NCI-H748 treated with DMSO at 0.1 percent for 48 hours (cell line): Measurements from ENCODE around the gene BRSK2.
A peak's percentile ranks its signal among the peaks of the same experiment; 100 is the strongest.

Source experiments
- DNase-seq: peaks from one replicate; lab custom pipeline; 2025; lab: John Stamatoyannopoulos, UW

Gene BRSK2

DNA sequence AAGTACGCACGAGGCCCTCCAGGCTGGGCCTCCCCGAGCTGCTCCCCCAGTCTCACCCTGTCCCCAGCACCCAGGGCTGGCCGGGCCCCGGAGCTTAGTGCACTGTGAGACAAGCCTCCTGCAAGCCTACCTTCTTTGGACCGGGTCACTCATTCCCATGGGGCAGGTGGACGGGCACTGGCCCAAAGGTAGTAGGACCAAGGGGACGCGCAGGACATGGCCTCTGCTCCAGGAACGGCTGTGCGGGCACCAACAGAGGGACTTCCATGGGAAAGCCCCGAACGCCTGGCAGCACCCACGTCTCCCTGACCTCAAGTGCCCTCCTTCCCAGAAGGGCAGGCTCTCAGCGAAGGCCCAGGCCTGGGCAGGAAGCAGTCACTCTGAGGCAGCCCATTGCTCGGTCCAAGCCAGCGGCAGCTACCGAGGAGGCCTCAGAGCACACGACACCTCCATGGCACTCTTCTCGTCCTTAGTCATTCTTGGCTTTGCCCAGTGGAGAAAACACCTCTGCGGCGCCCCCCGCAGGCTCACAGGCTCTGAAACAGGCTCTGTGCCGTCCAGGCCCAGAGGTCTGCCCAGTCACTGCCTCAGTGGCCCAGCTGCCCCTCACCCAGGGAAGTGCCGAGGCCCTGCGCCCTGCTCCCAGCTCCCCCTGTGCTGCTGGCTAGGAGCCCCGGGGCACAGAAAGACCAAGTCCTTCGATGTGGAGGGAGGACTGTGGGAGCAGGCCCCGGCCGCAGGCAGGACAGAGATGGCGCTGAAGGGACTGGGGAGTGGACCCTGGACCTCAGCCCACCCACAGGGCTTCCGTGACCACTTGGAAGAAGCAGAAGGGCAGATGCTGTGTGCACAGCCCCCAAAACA is 93.1 kb downstream of the BRSK2 start:
- no peak for DNase-seq

DNA sequence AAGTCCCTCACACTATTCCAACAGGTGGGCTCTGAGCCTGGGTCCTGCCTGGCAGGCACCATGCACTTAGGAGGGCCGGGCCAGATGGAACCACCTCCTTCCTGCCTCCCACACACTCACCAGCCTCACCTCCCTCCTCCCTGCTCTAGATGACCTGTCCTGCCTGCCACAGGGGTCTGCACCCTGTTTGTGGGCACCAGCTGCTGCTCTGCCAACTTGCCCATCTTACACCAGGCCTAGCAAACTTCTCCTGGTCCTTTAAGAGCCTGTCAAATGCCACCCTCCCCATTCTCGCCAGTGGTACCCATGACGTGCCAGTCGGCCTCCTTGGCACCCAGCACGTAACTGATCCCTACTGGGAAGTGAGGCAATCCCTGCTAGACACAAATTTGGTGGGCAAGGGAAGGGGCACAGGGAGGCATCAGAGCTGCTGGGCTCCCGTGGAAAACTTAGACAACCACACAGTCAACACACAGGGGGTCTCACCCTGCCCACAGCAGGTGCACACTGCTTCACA is 93.8 kb downstream of the BRSK2 start:
- DNase-seq: no peak

DNA sequence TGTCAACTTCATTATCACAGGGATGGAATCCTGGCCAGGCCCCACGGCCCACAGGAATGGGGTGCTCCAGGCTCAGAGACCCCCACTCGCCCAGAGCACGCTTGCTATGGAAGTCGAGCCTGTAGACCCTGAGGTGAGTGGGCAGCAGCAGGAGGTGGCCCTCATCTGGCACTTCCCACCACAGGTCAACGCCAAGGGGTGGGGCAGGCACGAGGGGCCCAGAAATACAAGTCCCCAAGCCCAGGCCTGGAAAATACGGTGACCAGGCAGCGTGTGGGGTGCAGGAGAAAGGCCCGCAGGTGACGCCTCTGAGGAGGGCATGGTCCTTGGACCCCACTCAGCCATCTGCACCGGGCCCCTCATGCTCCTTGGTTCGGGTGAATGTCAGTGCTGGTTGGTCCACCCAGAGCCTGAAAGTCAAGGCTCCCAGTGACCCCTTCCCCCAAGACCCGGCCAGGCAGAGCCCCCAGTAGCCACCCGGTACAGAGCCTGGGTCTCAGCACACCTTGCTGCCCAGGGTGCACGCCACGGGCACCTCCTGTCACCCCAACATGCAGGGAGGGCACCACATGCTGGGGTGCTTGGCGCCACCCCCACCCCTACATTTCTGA is 94.4 kb downstream of the BRSK2 start:
- DNase-seq: no peak

DNA sequence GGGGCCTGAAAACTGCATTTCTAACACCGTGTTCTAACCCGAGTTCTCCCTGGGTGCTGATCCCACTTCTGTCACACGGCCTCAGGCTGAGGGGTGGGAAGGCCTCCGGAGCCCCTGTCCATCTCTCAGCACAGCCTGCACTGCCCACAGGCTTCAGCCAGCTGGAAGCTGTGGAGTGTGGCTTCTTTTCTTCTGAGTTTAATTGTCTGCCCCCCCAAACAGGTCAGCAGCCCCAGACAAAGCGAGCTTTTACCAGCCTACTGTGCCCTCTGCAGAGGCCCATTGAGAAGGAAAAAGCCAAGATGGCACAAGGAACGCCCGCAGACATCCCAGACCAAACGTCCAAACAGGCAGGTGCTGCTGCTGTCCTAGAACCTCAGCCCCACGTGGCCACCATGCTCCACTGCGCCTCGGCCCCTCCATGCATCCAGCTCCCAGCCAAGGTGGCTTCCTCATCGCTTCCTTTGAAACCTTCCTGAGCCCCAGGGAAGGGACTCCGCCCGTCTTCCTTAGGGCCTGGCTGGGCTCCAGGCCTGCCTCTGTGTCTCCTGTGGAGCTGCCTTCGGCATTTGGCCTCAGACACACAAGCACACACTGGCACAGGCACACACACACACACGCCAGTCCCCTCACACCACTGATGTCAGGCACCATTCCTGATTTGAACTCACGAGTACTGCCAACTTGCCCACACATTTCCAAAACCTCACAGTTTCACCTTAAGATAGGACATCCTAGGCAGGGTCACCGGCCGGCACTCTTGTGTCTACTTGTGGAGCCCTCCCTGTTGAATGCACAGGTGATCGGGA is 95.2 kb downstream of the BRSK2 start:
- no peak for DNase-seq

DNA sequence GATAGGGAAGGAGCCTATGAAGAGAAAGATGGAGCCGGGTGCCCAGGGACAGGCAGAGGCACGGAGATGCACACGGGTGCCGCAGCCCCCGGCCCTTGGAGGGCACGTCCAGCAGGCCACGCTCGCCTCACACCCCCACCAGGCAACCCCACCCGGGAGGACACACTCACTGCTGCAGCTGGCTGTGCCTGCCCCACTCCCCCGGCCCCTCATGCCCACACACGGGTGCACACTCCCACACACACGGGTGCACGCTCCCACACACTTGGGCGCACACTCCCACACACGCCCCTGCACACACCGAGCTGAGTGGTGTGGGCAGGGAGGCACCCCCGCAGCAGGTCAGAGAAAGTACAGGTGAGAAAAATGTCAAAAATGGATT is 95.8 kb downstream of the BRSK2 start:
- no peak for DNase-seq

DNA sequence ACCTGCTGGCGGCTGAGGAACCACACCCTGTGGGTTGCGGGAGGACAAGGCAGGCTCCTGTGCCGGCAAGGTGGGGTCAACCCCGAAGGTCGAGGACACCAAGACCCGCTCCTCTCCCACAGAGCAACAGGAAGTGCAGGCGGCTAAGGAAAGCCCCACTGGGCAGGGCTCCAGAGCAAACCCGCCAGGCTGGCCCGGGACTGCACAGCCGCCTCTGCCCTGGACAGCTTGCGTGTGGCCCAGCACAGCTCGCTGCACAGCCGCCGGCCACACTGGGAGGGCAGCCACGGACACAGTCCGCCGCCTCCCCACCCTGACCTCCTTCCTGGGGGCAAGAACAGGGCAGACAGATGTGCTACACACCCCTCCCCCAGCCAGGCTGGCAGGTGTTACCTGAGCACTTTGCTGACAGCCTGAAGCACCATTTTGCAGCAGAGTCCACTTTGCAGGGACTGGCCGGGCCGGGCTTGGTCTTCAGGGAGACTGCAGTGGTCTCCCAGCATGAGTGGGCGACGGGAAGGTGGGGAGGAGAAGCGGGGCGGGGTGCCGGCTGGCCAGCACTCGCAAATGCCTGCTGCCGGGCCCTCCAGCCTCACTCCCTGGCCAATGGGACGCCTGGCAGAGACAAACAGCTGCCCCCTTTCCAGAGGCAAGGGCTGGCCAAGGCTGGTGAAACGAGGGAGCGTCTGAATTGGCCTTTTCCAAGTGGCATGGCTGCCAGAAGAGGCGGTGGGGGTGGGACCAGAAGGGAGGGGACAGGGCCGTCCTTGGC is 96.5 kb downstream of the BRSK2 start, which contains the start of gene MOB2:
Gene MOB2, minus strand, starts transcription at position 726 of the 772 bp plus-strand sequence. Its CDS starts 223 bp downstream, at position 503.
- DNase-seq: no peak

DNA sequence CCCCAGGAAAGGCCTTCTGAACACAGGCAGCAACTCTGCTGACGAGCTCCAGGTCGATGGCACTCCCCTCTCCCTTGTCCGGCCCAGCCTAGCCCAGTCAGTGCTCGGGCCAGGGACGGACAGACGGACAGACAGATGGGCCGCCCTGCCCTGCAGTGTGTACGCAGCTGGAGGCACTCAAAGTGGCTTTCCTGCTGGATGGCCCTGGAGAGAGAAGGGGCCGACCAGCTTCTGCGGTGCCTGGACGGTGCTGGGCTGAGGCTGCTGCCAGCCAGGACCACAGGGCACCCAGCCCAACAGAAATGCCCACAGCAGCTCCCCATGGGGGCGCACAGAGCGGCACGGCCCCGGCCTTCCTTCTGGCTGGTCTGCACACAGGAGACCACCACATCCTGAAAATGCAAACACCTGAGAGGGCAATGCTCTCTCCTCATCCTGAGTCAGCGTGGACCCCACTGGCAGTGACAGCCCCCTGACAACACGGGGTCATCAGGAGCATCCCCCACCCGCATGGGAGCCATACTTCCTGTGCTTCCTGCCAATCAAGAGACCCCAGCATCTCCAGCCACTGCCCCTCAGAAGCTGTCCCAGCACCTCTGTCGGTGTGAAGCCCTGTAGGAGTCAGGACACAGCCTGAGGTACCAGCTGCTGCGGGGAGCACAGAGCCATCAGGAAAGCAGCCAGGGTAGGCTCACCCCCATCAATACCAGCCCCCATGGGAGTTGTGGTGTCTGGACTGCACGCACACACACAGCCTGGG is 97.5 kb downstream of the BRSK2 start:
- DNase-seq: no peak

DNA sequence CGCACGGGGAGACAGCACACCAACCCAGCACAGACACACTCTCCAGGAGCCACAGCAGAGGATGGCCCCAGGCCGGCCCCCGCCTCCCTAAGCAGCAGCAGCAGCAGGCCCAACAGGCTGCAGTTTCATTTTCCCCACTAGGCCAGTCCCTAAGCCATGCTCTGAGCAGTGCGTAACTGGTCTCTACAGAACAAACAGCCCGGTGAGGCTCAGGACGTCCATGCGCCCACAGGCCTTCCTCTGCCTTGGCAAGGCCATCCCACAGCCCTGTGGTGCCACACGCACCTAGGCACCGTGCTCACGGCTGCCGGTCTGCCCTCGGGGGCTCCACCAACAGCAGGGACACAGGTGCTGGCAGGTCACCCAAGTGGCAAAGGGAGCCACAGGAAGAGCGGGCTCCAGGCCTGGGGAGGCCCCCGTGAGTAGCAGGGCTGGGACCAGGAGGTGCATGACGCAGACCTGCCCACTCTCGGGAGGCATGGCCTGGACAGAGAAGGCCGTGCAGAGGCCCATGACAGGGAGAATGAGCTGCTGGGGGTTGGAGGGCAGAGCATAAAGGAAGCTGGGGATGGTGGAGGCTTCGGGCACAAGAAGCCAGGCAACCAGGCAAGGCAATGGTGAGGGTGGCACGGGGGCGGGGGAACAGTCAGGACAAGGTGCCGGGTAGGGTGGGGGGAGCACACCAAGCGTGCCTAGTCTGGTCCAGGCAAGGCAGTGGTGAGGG is 98.3 kb downstream of the BRSK2 start:
- DNase-seq: no peak

DNA sequence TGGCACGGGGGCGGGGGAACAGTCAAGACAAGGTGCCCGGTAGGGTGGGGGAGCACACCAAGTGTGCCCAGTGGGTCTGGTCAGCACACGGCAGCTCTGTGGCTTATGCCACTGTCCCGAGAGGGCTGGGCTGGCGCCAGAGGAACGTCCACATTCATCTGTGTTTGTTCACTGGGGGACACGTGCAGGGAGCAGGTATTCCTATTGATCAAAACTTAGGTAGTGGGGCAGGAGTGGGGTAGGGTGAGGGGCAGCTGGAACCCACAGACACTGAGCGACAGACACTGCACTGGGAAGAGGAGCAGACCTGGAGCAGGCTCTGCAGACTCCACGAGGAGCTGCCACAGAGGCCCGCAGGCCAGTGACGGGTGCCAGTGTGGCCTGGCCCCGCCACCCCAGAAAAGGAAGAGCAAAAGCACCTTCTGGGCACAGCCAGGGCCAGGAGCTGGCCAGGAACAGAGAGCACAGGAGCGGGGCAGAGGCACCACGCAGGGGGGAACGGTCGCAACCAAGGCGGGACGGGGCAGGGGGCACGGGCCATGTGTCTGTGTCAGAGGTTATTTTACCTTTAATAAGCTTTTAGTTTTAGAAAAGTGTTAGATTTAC is 98.9 kb downstream of the BRSK2 start:
- no peak for DNase-seq

DNA sequence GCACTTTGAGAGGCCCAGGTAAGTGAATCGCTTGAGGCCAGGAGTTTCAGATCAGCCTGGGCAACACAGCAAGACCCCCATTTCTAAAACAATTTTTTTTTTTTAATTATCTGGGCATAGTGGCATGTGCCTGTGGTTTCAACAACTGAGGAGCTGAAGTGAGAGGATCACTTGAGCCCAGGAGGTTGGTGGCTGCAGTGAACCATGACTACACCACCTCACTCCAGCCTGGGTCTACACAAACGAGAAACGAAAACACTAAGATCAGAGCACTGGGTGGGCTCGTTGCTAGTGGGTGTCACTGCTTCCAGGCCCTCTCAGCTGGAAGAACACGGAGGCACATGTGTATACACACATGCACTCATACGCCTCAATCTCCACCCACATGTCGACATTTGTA is 100.9 kb downstream of the BRSK2 start:
- DNase-seq: no peak

DNA sequence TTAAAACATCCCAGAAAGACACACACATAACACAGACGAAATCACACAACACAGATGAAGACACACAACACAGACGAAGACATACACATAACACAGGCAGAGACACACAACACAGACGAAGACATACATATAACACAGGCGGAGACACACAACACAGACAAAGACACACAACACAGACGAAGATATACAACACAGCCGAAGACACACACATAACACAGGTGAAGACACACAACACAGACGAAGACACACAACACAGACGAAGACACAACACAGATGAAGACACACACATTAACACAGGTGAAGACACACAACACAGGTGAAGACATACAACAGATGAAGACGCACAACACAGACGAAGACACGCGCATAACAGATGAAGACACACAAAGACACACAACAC is 101.6 kb downstream of the BRSK2 start:
- DNase-seq: no peak

DNA sequence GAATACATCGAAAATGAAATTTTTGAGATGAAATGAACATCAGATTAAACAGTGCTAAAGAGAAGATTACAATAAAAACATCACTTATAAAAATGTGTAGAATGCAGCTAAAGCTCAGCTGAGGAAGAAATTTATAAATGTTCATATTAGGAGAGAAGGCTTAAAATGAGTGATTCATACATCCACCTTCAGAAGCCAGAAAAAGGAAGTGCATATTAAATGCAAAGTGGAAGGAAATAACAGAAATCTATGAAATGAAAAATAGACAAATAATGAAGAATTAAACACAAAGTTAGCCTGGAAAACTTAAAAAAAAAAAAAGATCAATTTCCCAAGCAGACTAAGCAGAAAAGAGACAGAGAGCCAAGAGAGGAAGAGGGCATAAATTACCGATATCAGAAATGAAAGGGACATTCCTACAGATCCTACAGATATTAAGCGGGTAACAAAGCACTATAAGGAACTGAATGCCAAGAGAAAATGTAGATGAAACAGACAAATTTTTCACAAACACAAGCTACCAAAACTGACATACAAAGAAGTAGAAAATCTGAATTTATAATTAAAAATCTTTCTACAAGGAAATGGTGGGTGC is 104.0 kb downstream of the BRSK2 start:
- no peak for DNase-seq

DNA sequence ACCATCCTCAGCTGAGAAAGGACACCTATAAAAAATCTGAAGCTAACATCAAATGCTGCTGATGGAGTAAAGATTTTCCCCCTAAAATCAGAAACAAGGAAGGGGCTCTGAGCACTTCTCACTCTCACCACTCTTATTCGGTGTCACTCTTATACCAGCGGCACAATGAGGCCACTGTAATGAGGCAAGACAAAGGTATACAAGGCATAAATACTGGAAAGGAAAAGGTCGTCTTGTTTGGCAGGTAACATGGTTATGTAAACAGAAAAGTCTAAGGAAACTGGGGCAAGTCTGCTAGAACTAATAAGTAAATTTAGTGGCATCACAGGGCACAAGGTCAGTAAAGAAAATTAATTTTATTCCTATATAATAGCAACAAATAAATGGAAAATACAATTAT is 104.9 kb downstream of the BRSK2 start:
- DNase-seq: no peak

DNA sequence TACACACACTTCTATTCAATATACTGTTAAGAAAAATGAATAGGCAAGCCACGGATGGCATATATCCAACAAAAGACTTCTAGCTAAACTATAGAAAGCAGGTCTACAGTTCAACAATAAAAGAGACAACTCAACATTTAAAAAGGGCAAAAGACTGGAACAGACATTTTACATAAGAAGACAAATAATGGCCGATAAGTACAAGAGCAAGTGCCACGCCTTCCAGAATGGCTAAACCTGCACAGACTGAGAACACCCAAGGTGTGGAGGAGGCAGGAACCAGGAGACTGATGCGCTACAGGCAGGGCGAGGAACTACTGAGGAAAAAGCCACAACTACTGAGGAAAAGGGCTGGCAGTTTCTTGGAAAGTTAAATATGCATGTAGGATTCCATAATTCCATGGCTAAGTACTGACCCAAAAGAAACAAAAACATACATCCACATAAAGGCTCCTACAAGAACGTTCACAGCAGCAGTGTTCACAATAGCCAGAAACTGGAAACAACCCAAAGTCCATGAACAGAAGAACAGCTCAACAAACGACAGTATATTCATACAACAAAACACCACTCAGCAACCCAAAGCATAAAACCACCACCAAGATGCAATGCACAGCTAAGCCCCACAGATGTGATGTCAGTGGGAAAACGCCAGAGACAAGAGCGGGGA is 106.5 kb downstream of the BRSK2 start:
- no peak for DNase-seq

DNA sequence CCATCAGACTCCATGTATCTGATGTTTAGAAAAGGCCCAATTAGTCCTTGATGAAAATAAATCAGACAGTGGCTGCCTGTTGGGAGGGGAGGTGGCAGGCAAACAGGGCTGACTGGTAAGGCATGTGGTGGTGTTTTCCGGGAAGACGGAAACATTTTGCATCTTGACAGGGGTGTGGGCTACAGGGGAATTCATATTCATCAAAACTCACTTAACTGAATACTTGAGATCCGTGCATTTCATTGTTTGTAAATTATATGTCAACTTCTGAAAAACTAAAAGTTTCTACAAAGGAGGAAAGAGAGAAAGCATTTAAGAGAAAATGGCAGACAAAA is 107.0 kb downstream of the BRSK2 start:
- DNase-seq: no peak

DNA sequence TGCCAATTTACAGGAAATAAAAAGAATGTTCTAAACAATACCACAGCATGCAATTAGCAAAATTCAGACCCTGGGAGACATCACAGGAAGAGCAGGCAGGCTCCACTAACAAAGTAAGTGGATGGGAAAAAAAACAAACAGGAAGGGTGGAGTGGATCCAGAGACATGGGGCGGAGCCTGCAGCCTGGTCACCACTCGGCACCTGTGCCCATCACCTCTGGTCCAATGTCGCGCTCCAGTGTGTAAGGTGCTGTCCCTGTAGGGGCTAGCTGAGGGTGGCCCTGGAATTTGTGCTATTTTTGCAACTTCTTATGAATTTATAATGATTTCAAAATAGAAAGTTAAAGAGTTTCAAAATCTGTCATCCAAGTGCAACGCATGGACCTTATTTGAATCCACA is 107.9 kb downstream of the BRSK2 start:
- DNase-seq: peak; percentile 13

DNA sequence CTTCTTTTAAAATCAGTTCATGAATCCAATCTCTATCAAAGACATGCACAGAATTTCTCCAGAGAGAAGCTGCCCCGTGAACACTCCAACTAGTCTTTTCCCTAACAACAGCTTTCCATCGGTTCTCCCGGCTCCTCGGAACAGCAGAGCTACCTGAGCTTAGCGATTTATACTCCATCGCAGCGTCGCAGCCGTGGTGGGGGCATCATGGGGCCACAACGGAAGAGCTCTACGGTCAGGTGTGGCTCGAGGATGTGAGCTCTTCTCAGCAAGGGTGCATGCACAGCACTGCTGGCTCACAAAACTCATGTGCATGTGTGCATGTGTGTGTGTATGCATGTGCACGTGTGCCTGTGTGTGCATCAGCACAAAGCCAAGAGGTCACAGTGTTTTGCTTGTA is 108.5 kb downstream of the BRSK2 start:
- DNase-seq: no peak

DNA sequence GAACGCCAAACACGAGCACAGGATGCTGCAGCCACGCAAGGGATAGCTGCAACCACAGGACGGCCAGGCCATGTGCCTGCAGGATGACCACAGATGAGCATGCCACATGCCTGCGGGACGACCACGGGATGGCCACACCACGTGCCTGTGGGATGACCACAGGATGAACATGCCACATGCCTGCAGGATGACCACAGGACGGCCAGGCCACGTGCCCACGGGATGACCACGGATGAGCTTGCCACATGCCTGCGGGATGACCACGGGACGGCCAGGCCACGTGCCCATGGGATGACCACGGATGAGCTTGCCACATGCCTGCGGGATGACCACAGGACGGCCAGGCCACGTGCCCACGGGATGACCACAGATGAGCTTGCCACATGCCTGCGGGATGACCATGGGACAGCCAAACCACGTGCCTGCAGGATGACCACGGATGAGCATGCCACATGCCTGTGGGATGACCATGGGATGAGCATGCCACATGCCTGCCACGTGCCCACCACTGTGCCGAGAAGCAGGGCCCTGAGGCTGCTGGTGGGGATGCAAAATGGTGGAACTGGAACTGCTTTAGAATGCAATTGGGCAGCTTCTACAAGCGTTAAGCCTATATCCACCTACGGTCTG is 109.6 kb downstream of the BRSK2 start:
- DNase-seq: no peak

DNA sequence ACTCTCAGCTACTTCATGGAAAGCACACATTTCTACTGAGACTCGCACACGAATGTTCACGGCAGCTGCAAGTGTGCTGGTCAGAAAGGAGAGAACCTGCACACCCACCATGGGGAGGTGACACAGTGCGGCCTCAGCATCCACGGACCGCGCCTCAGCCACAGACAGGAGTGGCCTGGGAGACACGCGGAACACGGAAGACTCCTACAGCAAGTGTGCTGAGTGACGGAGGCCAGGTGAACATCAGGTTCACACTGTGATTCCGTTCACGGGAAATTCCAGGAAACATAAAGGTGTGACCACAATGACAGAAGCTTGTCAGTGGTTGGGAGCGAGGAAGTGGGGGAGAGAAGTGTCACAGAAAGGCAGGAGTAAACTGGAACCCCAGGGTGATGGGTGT is 110.2 kb downstream of the BRSK2 start:
- no peak for DNase-seq
